Loucy (cell line): ENCODE data around the gene STK39.

Experiments
- EZH2phosphoT487 ChIP-seq: fragments of 200-600 bp; IDR thresholded peaks from 2 replicates; pipeline ENCODE4 v1.6.1; 2018; ENCODE audit warnings: antibody characterized with exemption, mild to moderate bottlenecking, moderate library complexity, borderline replicate concordance
- TF ChIP-seq, protein P1 (sequence below): fragments of 200-600 bp; sonication (generic); conservative IDR thresholded peaks from 2 replicates; pipeline ENCODE4 v1.5.1; 2014; ENCODE audit warnings: mild to moderate bottlenecking, antibody characterized with exemption, low read length

DNA sequence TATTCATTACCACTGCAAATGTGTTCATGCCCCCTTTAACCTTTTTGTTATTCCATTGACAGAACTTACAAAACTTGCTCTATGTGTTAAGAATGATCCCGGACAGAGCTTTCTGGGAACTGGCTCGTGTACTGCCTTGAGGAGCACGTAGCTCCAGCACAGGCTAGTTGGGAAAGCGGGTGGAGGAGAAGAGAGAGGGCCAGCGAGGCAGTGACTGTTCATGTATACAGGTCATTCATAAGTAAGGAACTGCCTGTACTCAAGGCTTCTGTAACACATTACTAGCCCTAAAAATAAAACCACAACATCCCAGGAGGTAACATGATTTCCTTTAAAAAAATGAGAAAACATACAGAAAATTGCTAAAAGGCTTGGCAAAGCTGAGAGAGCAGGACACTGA is 109.0 kb downstream of the STK39 start:
- TF ChIP-seq, protein P1, sequence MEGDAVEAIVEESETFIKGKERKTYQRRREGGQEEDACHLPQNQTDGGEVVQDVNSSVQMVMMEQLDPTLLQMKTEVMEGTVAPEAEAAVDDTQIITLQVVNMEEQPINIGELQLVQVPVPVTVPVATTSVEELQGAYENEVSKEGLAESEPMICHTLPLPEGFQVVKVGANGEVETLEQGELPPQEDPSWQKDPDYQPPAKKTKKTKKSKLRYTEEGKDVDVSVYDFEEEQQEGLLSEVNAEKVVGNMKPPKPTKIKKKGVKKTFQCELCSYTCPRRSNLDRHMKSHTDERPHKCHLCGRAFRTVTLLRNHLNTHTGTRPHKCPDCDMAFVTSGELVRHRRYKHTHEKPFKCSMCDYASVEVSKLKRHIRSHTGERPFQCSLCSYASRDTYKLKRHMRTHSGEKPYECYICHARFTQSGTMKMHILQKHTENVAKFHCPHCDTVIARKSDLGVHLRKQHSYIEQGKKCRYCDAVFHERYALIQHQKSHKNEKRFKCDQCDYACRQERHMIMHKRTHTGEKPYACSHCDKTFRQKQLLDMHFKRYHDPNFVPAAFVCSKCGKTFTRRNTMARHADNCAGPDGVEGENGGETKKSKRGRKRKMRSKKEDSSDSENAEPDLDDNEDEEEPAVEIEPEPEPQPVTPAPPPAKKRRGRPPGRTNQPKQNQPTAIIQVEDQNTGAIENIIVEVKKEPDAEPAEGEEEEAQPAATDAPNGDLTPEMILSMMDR, result no peak
- TF ChIP-seq EZH2phosphoT487, result no peak
